B cell (primary cell): ENCODE data around the gene BFSP1.

ENCODE experiments used
- EZH2 ChIP-seq: IDR thresholded peaks from 2 replicates; pipeline ENCODE4 v1.6.1; 2012; ENCODE audit warnings: borderline replicate concordance, low read depth, mild to moderate bottlenecking, moderate library complexity, low read length; ENCODE audit not compliant: insufficient read depth, poor library complexity, severe bottlenecking
- TF ChIP-seq, protein P1 (sequence below): fragments of 200-600 bp; IDR thresholded peaks from one replicate; pipeline ENCODE4 v1.8.0; 2022; ENCODE audit warnings: antibody characterized with exemption, mild to moderate bottlenecking

- TF ChIP-seq EZH2 = no peak
- TF ChIP-seq, protein P1, sequence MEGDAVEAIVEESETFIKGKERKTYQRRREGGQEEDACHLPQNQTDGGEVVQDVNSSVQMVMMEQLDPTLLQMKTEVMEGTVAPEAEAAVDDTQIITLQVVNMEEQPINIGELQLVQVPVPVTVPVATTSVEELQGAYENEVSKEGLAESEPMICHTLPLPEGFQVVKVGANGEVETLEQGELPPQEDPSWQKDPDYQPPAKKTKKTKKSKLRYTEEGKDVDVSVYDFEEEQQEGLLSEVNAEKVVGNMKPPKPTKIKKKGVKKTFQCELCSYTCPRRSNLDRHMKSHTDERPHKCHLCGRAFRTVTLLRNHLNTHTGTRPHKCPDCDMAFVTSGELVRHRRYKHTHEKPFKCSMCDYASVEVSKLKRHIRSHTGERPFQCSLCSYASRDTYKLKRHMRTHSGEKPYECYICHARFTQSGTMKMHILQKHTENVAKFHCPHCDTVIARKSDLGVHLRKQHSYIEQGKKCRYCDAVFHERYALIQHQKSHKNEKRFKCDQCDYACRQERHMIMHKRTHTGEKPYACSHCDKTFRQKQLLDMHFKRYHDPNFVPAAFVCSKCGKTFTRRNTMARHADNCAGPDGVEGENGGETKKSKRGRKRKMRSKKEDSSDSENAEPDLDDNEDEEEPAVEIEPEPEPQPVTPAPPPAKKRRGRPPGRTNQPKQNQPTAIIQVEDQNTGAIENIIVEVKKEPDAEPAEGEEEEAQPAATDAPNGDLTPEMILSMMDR = no peak
Measured at GRCh38 chr20:17488916-17489600, 42.1 kb downstream of the BFSP1 start.
